Stimulated activated CD8-positive, alpha-beta memory T cell treated with anti-CD3 and anti-CD28 coated beads, Interleukin-4, amount 100 ng/mL, for 48 hours (primary cell): ENCODE results near the gene NPNT.

Experiments used
- DNase-seq: peaks from one replicate; pipeline ENCODE4 v3.0.0-alpha.2; 2020

Gene NPNT

GRCh38 chr4:105921301-105921700, 26.0 kb downstream of the NPNT start:
- no peak for DNase-seq

DNA sequence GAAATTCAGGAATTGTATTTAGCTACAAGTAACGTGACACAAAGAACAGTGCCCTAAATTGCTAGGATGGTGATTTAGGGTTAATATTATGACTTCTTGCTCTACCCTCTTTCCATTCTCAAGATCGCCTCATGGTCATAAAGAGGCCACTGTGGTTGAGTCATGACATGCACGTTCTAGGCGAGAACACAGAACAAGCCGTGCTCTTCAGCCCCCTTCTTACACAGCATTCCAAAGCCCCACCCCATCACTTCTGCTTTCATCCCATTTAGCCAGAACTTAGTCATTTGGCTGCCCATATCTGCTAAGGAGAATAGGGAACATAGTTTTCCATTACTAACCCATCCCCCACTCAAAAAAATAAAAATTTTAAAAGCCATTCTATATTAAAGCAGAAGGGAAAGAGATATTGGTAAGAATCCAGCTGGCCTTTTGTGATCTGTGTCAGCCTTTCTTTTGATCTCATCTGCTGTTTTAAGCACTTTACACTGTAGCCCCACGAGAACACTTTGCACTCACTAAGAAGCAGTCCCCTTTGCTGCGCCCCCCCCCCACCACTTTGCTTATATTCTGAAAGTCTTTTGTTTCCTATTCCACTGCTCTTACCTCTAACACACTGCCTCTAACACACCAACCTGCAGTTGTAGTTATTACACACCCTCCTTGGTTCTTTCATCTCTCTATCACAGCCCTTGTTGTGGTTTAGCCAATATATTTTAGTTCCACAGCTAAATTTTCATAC, 28.4 kb downstream of the NPNT start:
- no peak for DNase-seq

GRCh38 chr4:105924341-105924740, 29.1 kb downstream of the NPNT start:
- DNase-seq, result no peak

DNA sequence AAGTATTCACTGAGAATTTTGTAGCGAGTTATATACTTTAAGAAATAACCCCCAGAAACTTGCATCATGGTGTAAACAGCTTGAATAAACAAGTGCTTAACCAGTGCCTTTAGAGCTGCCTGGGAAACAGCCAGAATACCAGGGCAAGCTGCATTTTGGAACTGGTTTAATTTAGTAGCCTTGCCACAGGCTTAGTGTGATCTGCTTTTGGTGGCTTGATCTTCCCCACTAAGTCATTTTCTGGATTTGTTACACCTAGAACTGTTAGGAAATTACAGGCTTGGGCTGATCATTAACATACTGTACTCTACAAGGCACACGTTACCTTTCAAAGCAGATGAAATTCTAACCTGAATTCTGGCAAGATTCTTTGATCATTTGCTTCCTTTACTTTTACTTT, 35.4 kb downstream of the NPNT start:
- DNase-seq, result no peak

GRCh38 chr4:105933083-105933482, 37.8 kb downstream of the NPNT start:
- DNase-seq, result no peak

DNA sequence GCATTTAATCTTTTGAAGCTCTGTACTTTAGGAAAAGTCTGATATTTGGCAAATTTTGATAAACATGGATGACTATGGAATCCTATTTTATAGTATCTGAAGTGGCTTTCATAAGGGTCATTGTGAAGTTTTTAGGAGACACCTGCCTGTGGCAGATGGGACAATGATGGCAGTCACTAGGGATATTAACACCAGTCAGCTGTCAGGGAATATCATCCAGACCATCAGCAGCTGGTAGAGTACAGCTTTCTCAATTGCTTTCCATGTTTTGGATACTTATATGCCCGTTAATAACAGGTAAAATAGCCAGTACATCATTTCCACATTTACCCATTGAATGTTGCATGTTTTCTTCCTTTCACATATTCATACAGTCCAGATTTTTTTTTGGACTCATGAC, 39.1 kb downstream of the NPNT start:
- no peak for DNase-seq

- DNase-seq, result no peak
Measured at GRCh38 chr4:105936901-105937300, 41.6 kb downstream of the NPNT start.

DNA sequence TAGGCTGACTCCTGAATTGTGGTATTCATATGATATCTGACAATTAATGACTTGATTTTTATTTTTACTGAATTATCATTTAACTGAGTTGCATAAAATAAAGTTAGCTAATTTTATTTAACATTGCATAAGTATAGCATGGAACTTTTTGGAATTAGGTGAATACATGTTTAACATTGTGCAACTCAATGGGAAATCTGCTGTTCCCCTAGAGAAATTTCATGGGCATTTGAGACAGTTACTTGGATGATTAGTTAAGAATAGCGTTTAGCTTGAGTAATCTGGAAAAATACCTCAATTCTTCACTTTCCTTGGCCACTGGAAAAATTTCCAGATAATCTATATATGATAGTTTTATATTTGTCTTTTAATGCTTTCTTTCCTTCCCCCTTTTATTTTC, 42.5 kb downstream of the NPNT start:
- no peak for DNase-seq

GRCh38 chr4:105943234-105943633, 48.0 kb downstream of the NPNT start:
- DNase-seq, result no peak

- no peak for DNase-seq
Measured at GRCh38 chr4:105944540-105944939, 49.3 kb downstream of the NPNT start.

DNA sequence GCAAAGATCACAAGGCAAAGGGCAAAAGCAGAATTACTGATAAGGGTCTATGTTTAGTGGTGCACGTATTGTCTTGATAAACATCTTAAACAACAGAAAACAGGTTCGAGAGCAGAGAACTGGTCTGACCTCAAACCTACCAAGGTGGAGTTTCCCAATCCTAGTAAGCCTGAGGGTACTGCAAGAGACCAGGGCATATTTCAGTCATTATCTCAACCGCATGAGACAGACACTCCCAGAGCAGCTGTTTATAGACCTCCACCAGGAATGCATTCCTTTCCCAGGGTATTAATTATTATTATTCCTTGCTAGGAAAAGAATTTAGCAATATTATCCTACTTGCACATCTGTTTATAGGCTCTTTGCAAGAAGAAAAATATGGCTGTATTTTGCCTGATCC, 51.5 kb downstream of the NPNT start:
- no peak for DNase-seq

DNA sequence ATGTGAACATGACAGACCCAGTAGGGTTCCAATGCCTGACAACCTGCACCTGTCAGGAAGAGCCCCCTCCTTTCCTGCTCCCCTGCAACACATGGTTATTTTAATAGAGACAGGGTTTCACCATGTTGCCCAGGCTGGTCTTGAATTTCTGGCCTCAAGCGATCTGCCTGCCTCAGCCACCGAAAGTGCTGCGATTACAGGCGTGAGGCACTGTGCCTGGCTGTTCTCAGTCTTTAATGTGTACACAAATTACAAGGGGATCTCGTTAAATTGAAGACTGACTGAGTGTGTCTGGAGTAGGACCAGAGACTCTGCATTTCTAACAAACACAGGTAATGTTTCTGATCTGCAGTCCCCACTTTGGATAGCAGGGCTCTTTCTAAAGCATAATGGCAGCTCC, 55.4 kb downstream of the NPNT start:
- no peak for DNase-seq

DNA sequence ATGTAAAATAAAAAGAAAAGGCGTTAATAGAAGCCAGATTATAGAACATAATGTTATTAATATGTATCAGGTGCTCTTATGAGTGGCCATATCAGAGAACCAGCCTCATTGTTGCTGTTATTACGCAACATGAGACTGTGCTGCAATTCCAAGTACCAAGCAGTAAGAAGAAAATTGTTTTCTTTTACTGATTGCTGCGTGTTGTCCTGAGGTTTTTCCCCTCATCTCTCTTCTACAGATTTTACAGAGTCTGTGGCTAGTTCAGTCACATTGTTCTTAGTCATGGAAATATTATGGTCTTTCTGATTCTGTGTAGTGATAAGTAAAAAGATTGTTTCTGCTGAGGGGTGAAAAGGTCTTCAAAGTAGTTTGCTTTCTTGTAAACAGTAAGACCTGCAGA, 55.9 kb downstream of the NPNT start:
- no peak for DNase-seq

DNA sequence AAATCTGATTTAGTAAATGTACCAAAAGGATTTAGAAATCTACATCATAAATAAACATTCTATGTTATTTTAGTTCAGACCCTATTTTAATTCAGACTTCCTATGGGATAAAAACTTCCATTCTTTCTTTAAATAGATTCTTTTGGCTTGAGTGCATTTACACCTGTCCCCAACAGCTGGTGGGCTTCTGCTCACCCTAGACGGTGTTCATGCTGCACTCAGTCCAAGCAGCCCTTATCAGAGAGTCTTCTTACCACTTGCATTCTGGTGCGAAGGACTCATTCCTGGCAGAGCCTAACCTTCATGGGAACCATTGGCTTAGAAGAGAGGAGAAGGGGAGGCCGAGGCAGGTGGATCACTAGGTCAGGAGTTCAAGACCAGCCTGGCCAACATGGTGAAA, 57.3 kb downstream of the NPNT start:
- DNase-seq, result no peak

DNA sequence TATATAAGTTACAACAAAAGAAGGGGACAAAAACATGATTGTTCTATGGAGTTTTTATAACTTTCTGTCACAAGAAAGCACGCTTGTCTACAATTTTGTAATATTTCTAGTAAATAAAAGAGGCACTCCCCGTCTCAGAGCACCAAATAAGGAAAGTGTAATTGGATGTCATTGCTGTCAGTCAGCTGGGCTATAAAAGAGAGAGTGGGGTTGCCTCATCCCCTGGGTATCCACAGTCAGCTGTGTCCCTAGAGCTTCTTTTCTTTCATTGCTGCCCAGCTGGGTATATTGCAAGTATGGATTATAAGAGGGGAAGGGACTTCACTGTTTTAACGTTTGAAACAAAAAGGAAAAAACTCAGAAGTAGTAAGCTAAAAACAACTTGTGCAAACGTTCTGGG, 61.3 kb downstream of the NPNT start:
- DNase-seq, result no peak

DNA sequence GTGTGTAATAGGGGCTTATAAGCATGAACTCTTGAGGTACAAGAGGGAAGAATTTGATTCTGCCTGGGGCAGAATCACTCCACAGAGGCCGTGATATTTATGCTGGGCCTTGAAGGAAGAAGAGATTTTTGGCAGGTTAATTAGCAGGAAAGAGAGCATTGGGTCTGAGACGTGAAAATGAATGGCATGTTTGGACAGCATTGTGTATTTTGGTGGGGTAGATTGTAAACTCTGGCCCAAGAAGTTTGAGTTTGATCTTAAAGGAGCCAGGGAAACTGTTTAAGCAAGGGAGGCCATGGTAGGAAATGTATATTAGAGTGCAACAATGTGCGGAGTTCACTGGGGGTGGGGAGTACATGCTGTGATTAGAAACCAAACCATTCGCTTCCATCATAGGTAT, 62.4 kb downstream of the NPNT start:
- no peak for DNase-seq

GRCh38 chr4:105963461-105964400, 68.5 kb downstream of the NPNT start:
- no peak for DNase-seq

DNA sequence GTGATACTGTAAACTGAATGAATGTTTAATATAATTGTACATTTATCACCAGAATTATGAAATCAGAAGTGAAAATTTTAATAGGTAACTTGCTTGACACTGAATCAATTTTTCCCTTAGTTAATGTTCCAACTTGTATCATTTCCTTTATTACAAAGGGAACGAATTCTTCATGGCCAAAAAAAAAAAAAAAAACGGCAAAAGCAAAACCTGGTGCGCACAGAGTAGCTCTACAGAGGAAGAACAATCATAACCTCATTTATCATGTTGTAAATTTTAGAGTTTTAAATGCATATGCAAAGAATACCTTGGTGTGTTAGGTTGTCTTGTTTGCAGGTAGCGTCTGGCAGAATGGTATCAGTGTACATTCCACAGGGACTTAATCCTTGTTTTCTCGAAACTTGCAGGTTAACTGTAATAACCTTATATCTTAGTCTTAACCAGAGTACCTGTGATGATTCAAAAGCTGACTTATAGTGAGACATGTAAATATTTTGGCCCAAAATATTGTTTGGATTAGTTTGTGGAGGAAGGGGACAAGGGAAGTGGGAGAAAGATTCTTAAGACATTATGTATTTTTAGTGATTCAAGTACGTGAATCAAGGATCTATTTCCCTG, 70.0 kb downstream of the NPNT start:
- no peak for DNase-seq

DNA sequence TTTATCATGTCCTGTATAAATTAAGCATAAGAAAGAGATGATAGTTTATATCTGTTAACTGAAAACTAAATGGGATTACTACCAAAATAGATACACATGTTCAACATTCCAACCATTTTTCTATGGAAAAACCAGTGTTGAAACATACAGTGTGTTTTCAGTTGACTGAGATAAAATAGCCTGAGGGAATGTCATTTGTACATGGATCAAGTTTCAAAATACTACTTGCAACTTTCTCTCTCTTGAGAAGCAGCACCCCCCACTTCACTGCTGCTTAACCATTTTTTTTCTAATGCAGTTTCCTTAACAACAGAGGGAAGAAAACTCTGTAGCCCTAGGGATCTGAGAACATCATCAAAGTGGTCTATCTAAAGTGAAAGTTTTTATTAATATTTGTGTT, 70.8 kb downstream of the NPNT start:
- DNase-seq, result no peak

- DNase-seq, result no peak
Measured at GRCh38 chr4:105967058-105967658, 71.9 kb downstream of the NPNT start.

- DNase-seq, result no peak
Measured at GRCh38 chr4:105969575-105969974, 74.3 kb downstream of the NPNT start.

GRCh38 chr4:105970371-105970770, 75.1 kb downstream of the NPNT start:
- DNase-seq, result no peak

DNA sequence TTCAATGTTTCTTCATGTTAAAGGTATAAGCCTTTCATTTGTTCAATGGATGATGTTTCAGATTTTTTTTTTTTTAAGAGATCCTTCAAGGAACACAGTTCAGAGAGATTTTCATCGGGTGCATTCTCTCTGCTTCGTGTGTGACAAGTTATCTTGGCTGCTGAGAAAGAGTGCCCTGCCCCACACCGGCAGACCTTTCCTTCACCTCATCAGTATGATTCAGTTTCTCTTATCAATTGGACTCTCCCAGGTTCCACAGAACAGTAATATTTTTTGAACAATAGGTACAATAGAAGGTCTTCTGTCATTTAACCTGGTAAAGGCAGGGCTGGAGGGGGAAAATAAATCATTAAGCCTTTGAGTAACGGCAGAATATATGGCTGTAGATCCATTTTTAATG, 75.8 kb downstream of the NPNT start:
- no peak for DNase-seq
